HG03280 (cell line): ENCODE results near the gene LRRC46.

Source experiments
- ATAC-seq: cut with Tn5 transposase; IDR thresholded peaks from one replicate; pipeline ENCODE4 v1.9.1; 2021; ENCODE audit warnings: mild to moderate bottlenecking, moderate library complexity; ENCODE audit not compliant: unreplicated experiment

The LRRC46 gene

DNA sequence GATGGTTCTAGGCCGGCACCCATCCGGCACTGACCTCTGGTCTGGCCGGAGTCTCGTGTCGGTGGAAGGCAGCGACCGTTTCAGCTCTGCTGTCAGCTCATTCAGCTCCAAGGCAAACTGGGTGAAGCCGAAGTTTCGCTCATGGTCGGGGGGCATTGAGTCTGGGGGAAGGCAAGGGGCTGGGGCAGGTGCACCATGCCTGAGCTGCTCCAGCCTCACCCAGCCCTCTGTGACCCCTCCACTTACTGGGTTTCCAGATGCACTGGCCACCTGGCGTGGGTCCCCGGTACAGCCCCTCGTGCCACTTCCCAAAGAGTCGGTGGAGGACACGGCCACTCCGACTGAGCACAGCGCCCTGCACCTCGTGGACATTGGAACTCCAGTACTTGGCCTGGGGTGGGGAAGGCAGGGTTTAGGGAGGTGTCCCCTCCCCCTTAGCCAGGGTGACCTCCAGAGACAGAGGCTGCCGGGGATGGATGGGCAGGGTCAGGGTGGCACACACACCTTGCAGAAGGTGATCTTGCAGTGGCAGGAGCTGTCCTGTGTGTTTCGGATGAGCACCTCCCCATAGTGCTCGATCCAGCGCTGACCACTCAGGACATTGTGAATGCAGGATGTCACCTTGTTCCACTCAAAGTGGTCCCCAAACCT, 22.5 kb upstream of the LRRC46 start:
- ATAC-seq = no peak

GRCh38 chr17:47810200-47810821, 21.2 kb upstream of the LRRC46 start:
- ATAC-seq = no peak

- no peak for ATAC-seq
These were observed 20.4 kb upstream of the LRRC46 start for GRCh38 chr17:47810901-47811635.

- ATAC-seq = no peak
These were observed 19.8 kb upstream of the LRRC46 start for GRCh38 chr17:47811709-47812108.

GRCh38 chr17:47812146-47812920, 19.1 kb upstream of the LRRC46 start:
- ATAC-seq = no peak

DNA sequence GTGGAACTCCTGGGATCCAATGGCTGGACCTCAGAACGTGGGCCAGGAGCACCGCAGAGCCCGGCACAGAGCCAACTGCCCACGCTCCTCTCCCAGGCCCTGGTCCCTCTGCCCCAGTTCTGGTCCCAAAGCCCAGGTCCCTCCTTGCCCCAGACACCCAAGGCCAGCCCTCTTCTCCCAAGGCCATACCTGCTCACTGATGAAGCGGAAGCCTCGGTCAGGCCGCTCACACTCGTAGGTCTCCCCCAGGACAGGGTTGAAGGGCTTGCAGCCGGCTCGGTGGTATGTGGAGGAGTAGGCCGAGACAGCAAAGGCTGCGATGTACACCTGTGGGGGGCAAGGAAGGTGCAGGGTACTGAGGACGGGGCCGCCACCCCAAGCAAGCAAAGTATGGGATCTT, 18.4 kb upstream of the LRRC46 start:
- ATAC-seq = no peak

DNA sequence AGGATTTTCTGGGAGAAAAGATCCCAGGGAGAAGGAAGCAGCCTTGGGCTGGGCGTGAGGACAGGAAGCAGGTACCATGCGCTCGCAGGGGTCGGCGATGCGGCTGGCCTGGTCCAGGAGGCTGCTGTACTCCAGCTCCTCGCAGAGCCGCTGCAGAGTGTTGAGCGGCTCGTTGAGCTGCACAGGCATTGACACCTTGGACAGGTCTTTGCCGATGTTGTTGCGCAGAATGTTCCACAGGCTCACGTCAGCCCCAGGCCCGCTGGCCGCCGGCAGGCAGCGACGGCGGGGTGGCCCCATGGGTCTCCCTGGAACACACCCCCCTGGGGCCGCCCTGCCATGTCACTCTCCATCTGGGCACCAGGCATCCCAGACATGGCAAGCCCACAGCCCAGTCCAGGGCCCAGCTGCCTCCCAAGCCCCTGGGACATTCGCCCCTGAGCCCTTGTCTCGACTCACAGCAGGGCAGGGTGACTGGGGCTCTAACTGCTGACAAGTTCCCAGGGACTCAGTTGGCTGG, 17.9 kb upstream of the LRRC46 start:
- ATAC-seq = no peak

DNA sequence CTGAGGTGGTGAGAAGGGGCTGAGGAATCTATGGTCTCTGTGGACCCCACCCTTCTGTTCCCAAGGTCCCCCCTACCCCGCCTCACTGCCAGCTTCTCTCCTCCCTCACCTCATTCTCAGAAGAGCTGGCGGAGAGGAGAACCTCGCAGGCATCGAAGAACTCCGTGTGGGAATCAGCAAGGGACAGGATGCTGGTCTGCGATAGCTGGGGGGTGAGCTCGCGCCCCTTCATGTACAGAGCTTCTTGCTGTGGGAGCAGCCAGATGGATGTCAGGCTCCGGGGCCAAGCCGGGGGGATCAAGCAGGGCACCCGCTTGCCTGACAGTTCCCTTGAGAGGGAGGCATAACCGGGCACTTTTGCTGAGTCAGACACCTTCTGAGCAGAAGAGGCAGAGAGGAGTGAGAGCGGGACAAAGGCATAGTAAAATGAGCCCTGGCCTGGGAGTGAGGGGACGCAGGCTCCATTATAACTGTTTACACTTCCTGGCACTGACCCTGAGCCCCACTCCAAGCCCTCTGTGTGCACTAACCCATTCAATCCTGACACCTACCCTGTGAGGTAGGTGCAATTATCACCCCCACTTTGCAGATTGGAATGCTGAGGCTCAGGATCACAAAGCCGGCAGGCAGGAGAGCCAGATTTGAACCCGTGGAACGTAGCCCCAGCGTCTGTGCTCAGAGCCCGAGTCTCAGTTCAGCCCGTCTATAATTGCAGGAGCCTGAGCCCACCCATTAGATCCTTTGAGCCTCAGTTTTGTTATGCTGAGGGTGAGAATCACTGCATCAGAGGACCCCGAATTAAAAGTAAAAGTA, 16.2 kb upstream of the LRRC46 start:
- no peak for ATAC-seq

DNA sequence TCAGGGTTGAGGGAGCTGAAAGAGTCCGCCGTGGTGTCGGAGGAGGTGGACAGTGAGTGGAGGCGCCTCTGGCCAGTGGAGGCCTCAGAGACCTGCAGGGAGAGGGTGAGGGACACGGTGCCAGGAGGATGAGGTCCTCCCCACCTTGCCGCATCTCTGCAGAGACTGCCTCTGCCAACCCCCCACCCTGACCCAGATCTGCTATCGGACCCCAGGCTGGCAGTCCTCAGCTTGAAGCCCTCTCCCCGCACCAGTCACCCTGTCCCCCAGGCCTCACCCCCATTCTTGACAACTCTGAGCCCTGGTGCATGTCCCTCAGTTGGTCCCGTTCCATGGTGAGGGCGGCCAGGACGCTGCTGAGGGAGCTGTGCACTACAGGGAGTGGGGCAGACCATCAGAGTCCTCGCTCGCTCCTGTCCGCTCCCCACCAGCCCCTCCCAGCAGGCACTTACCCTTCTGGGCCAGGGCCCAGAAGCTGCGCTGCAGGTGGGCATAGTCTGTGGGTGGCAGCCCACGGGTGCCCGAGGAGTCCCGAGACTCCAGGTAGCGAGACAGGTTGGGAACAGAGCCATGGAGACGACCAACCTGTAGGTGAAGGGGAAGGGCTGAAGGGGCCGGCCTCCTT, 15.2 kb upstream of the LRRC46 start:
- ATAC-seq = no peak

DNA sequence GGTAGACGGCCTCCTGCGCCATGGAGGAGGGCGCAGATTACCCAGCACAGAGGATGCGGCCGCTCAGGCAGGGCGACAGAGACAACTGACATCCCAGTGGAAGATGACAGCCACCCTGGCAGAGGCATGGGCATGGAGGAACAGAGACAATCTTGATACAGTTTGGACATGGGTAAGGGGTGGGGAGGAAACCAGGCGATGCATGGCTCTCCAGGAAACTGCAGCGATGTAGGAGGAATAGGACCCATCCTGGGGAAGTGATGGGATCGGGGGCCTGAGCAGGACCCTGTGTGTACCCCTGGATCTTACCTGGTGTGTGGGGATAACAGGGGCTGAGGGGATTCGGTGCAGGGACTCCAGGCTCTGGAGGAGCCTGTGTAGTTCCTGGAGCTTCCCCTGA, 14.5 kb upstream of the LRRC46 start:
- ATAC-seq = no peak

DNA sequence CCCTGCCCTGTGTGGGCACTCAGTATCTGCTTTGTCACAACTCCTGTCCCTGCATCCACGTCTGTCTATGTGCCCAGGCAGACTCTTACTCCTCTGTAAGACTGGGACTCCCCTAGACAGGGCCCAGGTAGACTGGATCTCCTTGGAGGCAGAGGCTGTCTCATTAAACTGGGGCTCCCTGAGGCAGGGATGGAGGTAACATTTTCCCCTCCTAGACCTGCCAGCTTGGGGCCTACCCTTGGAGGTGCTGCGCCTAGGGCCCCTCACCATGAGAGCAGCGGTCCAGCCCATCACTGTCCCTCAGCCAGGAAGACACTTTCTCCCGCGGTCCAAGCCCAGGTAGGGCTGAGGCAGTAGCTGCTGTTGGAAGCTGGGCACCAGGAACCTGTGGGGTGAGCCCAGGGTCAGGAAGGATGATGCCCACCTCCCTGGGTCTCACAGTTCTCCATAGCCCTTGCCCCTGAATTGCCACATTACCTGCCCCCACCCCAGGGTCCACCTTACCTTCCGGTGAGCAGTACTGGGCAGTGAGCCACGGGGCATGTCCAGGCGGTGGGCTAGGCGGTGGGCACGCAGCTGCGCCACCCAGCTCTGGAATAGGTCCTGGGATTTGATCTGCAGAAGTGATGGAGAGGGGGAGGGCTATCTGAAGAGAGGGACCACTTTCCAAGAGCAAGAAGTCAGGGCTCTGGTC, 13.3 kb upstream of the LRRC46 start:
- no peak for ATAC-seq

GRCh38 chr17:47819475-47819874, 12.0 kb upstream of the LRRC46 start:
- no peak for ATAC-seq

DNA sequence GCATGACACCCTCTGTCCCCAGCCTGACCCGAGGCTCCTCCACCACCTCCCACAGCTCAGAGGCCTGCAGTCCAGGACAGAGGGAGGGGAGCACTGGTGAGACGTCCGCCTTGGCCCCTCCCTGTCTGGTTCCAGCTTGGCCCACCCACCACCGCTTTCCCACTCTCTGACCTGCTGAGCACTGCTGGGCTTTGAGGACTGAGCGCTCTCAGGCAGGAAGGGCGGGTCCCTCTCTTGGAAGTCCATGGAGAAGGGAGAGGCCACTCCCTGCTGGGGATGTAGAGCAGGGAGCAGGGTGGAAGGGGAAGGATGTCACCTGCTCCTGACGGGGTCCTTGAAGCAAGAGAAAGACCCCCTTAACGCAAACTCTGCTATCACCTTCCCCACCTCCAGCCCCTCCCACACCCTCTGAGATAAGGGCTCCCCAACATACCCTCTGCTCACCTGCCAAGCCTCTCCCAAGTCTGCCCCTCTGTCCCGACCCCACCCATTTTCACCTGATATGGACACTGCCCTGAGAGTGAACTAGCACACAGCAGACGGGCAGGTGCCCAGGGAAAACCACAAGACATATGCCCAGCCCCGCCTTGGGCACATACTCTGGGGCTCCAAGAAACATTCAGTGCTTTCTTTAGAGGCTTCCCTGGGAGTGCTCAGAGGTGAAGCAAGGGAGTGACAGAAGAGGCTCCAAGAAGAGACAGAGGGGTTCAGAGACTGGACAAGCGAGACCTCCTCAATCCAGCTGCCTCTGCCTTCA, 11.3 kb upstream of the LRRC46 start:
- no peak for ATAC-seq

GRCh38 chr17:47821031-47821423, 10.4 kb upstream of the LRRC46 start:
- ATAC-seq = no peak

DNA sequence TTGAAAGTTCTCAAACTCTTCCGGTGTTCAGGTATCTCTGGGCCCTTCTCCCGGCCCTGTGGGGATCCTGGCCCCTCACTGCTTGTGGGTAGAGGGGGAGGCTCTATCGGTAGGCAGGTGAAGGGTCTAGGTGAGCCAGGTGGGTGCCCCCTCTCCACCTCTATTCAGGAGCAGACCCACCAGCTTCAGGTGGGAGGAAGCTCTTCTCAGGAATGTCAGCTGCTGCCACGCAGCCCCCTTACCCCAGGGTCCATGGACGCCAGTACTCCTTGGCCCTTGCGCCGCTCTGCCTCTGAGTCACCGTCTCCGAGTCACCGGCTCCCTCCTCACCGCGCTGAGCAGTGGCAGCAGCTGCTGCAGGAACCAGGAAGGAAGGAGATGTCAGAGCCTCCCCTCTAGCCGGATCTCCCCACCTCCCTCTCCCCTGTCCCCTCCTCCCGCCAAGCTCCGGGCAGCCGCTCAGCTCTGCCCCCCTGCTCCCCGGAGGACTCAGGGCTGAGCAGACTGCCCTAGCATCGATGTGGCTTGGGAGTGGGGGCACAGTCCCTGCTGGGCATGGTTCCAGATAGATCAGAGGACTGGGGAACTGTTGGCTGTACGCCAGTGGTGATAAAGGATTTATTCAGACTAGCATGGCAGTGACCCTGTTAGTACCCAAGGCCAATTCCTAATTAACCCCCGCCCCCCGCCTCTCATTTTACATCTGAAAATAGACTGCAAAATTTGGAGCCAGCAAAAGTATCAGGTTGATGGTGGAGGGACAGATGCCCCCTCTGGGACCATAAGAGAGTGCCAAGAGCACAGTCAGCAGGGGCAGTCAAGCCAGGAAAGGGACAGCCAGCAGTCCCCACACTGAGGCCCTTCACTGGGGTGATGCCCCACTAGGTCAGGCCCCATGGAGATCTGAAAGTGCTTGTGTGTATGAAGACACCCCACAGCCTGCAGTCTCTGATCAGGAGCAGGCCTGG, 9.8 kb upstream of the LRRC46 start, which contains the start of gene OSBPL7:
OSBPL7 (minus strand) TSS at position 371 of the 968 bp plus-strand sequence. CDS start 1,516 bp downstream, outside the sequence.
- ATAC-seq = peak; percentile 77

- no peak for ATAC-seq
These were observed 8.7 kb upstream of the LRRC46 start for GRCh38 chr17:47822785-47823184.

DNA sequence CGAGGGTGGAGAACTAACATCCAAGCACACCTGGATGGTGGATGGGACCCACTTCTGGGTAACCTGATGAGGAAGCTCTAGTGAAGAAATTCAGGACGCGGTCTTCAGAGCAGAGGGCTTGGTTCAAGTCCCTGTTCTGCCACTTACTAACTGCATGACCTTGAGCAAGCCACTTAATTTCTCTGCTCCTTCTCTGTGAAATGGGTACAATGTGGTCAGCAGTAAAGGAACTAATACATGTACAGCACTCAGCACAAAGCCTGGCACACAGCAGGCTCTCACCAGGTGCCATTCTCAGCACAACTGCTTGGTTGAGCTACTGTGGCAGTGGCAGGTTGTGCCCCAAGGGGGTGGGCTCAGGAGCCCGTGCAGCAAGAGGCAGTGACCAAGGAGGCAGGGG, 8.0 kb upstream of the LRRC46 start:
- ATAC-seq = no peak
